Measurements from ENCODE around the gene HES2.

GRCh38 chr1:6466023-6466422 lies 46.3 kb upstream of the HES2 start, which contains the start of gene TNFRSF25:
- TF ChIP-seq ARNTL (CRISPR knock-in tag; IDR thresholded peaks at IDR 0.05; ENCODE audit: borderline replicate concordance, low read depth) = no peak
- no peak for TF ChIP-seq PATZ1 (CRISPR knock-in tag; IDR thresholded peaks at IDR 0.05; ENCODE audit: borderline replicate concordance)
- no peak for TF ChIP-seq ZFP3 (CRISPR knock-in tag; IDR thresholded peaks at IDR 0.05)
- no peak for TF ChIP-seq CSRNP3 (CRISPR knock-in tag; IDR thresholded peaks at IDR 0.05)
- no peak for TF ChIP-seq CSDC2 (CRISPR knock-in tag; IDR thresholded peaks at IDR 0.05)
- no peak for TF ChIP-seq ESRRG (CRISPR knock-in tag; IDR thresholded peaks at IDR 0.05)
- no peak for TF ChIP-seq OSR1 (CRISPR knock-in tag; IDR thresholded peaks at IDR 0.05)
- no peak for TF ChIP-seq TOX (CRISPR knock-in tag; IDR thresholded peaks at IDR 0.05; ENCODE audit: borderline replicate concordance)
- no peak for TF ChIP-seq TSHZ2 (CRISPR knock-in tag; IDR thresholded peaks at IDR 0.05)

Data from SK-N-SH treated with all-trans-retinoic acid at 6 μM for 48 hours (cell line).